ENCODE data around the gene KIAA1671. TPM values are rescaled to one million over a fixed set of nuclear protein-coding genes. Genes with fewer than 3 reads are reported as not detected.

Gene KIAA1671
- total and polyA plus RNA-seq, 4 experiments from 2014 or later, result 0.04 to 10.2 (median 5.2) TPM

DNA sequence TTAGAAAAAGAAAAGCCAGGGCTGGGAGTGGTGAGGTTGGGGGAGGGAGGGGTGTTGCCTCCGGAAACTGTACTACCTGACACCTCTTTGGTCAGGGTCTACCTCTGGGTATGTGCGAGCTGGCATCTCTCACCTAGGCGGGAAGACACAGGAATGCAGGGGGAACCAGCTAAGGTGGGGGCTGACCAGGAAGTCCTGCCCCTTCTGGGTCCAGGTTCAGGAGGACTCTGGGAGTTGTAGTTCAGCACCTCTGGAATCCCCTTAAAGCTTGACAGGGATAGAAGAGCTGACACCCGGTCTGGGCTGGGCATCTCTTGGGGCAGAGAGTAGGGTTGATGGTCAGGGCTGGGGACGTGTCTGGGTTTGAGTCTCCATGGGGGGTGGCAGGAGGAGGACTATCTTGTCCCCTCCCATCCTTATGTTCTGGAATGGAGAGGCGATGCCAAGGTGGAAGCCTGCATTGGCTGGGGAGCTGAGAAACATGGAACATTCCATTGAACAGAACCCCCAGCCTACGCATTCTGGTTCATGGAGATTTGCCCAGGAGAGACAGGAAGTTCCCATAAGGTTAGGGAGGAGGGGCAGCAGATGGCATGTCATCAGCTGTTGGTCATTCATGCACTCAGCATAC lies 2.1 kb upstream of the KIAA1671 start:
- Mint-ChIP-seq H3K4me3 (peak overlapping the region in 4 of 8 donors; percentile 42 to 61 (median 54)), H3K27me3 (peaks cover 39 to 53% of the 10 kb centered on the region in 2 donors), H3K9me3 (no peaks in the 10 kb centered on the region), H3K27ac (no peak overlapping the region), H3K36me3 (no peaks in the 10 kb centered on the region), H3K4me1 (peaks cover 6 to 34% (median 14%) of the 10 kb centered on the region in 4 donors)
- DNase-seq, result no peak
- no peak overlapping the region for H3K4me3 ChIP-seq (ENCODE audit: low read length in 2 of 2)
- H3K27ac ChIP-seq (ENCODE audit: low read depth, low read length), result no peak overlapping the region
- ChIA-PET POLR2A (ENCODE audit: partially characterized antibody) (no interaction called here), CTCF (ENCODE audit: partially characterized antibody) (interaction anchor here (0.9 to 4.5 kb wide), 3 partner anchors 80 to 127 kb away, joined by 3 to 46 read pairs (median 3); no protein-coding TSS in a partner anchor)
- H3K9me3 ChIP-seq (ENCODE audit: control insufficient read depth in 1 of 2, low read length in 2 of 2), result no peaks in the 10 kb centered on the region
- peaks cover 10% of the 10 kb centered on the region for H3K27me3 ChIP-seq (ENCODE audit: insufficient read depth, low read length)
- peaks cover 14% of the 10 kb centered on the region for H3K4me1 ChIP-seq (ENCODE audit: insufficient read depth, low read length)
- H3K36me3 ChIP-seq (ENCODE audit: insufficient read depth, low read length), result no peaks in the 10 kb centered on the region
- intact Hi-C loops (cut with micrococcal nuclease), result no loop called here

DNA sequence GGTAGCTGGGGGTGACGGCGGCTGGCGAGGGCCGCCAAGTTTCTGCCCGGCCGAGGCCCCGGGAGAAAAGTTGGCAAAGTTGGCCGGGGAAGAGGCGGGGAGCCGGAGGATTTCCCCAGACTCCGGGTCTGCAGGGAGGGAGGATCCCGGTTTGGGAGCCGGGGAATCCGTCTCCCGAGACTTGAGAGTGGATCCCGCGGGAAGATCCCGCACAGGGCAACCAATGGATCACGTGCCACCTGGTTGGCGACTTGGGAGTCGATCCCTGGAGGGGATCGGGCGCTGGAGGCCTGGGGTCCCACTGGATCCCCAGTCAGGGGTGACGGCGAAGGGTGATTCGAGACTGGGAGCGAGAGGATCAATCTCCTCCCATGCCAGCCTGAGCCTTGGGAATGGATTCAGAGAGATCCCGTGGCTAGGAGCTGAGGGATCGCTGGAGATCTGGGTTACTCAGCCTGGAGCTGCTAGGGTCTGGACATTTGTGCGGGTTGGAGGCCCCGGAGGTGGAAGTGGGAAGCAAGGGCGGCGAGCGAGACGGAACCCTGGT lies 394 bp downstream of the KIAA1671 start:
- Histone ChIP-seq H3K9me3 (ENCODE audit: control insufficient read depth in 1 of 2, low read length in 2 of 2) (no peaks in the 10 kb centered on the region), H3K4me1 (ENCODE audit: insufficient read depth, low read length) (peaks cover 14% of the 10 kb centered on the region), H3K27me3 (ENCODE audit: insufficient read depth, low read length) (peaks cover 10% of the 10 kb centered on the region), H3K36me3 (ENCODE audit: insufficient read depth, low read length) (no peaks in the 10 kb centered on the region), H3K4me3 (ENCODE audit: low read length in 2 of 2) (peak overlapping the region in 1 of 2 donors; percentile 63), H3K27ac (ENCODE audit: low read depth, low read length) (no peak overlapping the region)
- no peak for DNase-seq
- peaks cover 6 to 34% (median 14%) of the 10 kb centered on the region in 4 donors for H3K4me1 Mint-ChIP-seq
- H3K27ac Mint-ChIP-seq, result no peak overlapping the region
- CTCF ChIA-PET (ENCODE audit: partially characterized antibody), result interaction anchor here (1.0 kb wide), 1 partner anchor 97 kb away, joined by 7 read pairs; no protein-coding TSS in a partner anchor
- no peaks in the 10 kb centered on the region for H3K9me3 Mint-ChIP-seq
- peaks cover 29 to 43% of the 10 kb centered on the region in 2 donors for H3K27me3 Mint-ChIP-seq
- POLR2A ChIA-PET (ENCODE audit: partially characterized antibody), result no interaction called here
- H3K36me3 Mint-ChIP-seq, result no peaks in the 10 kb centered on the region
- intact Hi-C loops (cut with micrococcal nuclease), result loop anchor here (1.0 kb wide), 1 partner anchor 95 kb away; no protein-coding TSS in a partner anchor
- H3K4me3 Mint-ChIP-seq, result peak overlapping the region; percentile 60 to 82 (median 72)

DNA sequence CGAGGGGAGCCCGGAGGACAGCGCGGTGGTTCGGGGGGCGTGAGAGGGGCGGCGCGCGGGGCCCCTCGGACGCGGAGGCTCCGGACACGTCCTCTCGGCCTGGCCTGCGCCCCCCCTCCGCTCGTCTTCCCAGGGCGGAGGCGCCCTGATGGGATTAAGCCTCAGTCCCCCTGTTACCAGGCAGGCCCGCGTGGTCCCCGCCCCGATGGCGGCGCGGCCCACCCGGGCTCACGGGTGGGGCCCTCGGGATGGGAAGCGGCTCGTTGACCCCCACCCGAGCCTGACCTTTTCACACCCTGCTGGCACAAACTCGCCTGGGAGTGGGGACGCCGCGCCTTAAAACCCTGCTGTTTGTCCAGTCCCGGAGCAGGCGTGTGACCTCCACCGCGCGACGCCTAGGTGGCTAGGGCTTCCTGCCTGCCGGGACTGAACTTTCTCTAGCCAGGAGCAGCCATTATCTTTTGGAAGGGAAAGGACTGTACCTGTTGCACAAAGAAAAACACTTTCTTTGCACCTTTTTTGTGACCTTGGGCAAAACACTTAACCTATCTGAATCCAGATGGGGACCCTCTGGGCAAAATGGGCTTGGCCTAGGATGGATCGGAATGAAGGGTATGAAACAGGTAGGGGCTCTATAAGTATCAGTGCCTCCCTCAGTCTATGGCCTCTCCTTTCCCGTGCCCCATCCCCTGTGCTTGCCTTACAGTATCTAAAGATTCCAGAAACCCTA lies 1.0 kb downstream of the KIAA1671 start:
- H3K9me3 ChIP-seq (ENCODE audit: control insufficient read depth in 1 of 2, low read length in 2 of 2), result no peaks in the 10 kb centered on the region
- peaks cover 14% of the 10 kb centered on the region for H3K4me1 ChIP-seq (ENCODE audit: insufficient read depth, low read length)
- ChIA-PET CTCF (ENCODE audit: partially characterized antibody) (interaction anchor here (1.0 kb wide), 1 partner anchor 97 kb away, joined by 7 read pairs; no protein-coding TSS in a partner anchor), POLR2A (ENCODE audit: partially characterized antibody) (no interaction called here)
- no peaks in the 10 kb centered on the region for H3K36me3 ChIP-seq (ENCODE audit: insufficient read depth, low read length)
- Mint-ChIP-seq H3K4me1 (peaks cover 6 to 34% (median 14%) of the 10 kb centered on the region in 4 donors), H3K9me3 (no peaks in the 10 kb centered on the region), H3K27me3 (peaks cover 27 to 39% of the 10 kb centered on the region in 2 donors), H3K36me3 (no peaks in the 10 kb centered on the region), H3K4me3 (peak overlapping the region; percentile 48 to 82 (median 74)), H3K27ac (peak overlapping the region in 1 of 7 donors; percentile 66)
- DNase-seq, result no peak
- H3K27me3 ChIP-seq (ENCODE audit: insufficient read depth, low read length), result peaks cover 10% of the 10 kb centered on the region
- H3K4me3 ChIP-seq (ENCODE audit: low read length in 2 of 2), result no peak overlapping the region
- intact Hi-C loops (cut with micrococcal nuclease), result no loop called here
- no peak overlapping the region for H3K27ac ChIP-seq (ENCODE audit: low read depth, low read length)

DNA sequence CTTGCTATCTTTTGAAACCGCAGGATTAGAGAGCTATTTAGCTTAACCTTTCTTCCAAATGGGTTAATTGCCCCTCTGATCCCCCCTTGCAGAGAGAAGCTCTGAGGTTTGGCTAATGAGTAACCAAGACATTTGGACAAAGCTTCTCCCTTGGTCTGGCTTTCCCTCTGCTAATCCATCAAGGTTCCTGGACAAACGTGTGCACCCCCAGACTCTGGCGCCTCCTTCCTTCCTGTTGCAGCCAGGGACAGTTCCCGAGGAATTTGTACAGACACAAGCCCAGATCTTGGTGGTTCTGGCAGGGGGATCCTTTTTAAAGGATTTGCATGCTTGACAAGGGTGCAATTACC lies 1.6 kb downstream of the KIAA1671 start:
- Histone ChIP-seq H3K27ac (ENCODE audit: low read depth, low read length) (no peak overlapping the region), H3K27me3 (ENCODE audit: insufficient read depth, low read length) (peaks cover 10% of the 10 kb centered on the region), H3K4me1 (ENCODE audit: insufficient read depth, low read length) (peaks cover 14% of the 10 kb centered on the region), H3K36me3 (ENCODE audit: insufficient read depth, low read length) (no peaks in the 10 kb centered on the region), H3K9me3 (ENCODE audit: control insufficient read depth in 1 of 2, low read length in 2 of 2) (no peaks in the 10 kb centered on the region), H3K4me3 (ENCODE audit: low read length in 2 of 2) (no peak overlapping the region)
- DNase-seq, result no peak
- Mint-ChIP-seq H3K27ac (peak overlapping the region in 1 of 7 donors; percentile 66), H3K27me3 (peaks cover 24 to 36% of the 10 kb centered on the region in 2 donors), H3K4me1 (peaks cover 6 to 34% (median 14%) of the 10 kb centered on the region in 4 donors), H3K36me3 (no peaks in the 10 kb centered on the region), H3K4me3 (peak overlapping the region in 7 of 8 donors; percentile 57 to 77 (median 68)), H3K9me3 (no peaks in the 10 kb centered on the region)
- intact Hi-C loops (cut with micrococcal nuclease), result no loop called here
- CTCF ChIA-PET (ENCODE audit: partially characterized antibody), result no interaction called here
- POLR2A ChIA-PET (ENCODE audit: partially characterized antibody), result no interaction called here

DNA sequence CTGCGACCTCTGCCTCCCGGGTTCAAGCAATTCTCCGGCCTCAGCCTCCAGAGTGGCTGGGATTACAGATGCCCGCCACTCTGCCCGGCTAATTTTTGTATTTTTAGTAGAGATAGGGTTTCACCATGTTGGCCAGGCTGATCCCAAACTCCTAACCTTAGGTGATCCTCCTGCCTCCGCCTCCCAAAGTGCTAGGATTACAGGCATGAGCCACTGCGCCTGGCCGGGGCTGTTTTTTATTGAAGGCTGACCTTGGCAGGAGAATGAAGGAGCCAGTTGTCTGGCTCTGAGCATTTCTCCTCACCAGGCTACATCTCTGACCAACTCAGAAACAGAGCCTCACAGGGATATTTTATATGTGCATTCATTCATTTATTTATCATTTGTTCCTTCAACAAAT lies 2.3 kb downstream of the KIAA1671 start:
- no peak overlapping the region for H3K27ac ChIP-seq (ENCODE audit: low read depth, low read length)
- Mint-ChIP-seq H3K9me3 (no peaks in the 10 kb centered on the region), H3K27ac (no peak overlapping the region), H3K4me1 (peaks cover 6 to 29% (median 14%) of the 10 kb centered on the region in 4 donors), H3K27me3 (peaks cover 19 to 30% of the 10 kb centered on the region in 2 donors), H3K4me3 (no peak overlapping the region), H3K36me3 (no peaks in the 10 kb centered on the region)
- intact Hi-C loops (cut with micrococcal nuclease), result no loop called here
- POLR2A ChIA-PET (ENCODE audit: partially characterized antibody), result no interaction called here
- CTCF ChIA-PET (ENCODE audit: partially characterized antibody), result no interaction called here
- H3K4me3 ChIP-seq (ENCODE audit: low read length in 2 of 2), result no peak overlapping the region
- H3K9me3 ChIP-seq (ENCODE audit: control insufficient read depth in 1 of 2, low read length in 2 of 2), result no peaks in the 10 kb centered on the region
- peaks cover 14% of the 10 kb centered on the region for H3K4me1 ChIP-seq (ENCODE audit: insufficient read depth, low read length)
- no peaks in the 10 kb centered on the region for H3K36me3 ChIP-seq (ENCODE audit: insufficient read depth, low read length)
- H3K27me3 ChIP-seq (ENCODE audit: insufficient read depth, low read length), result peaks cover 10% of the 10 kb centered on the region
- DNase-seq, result no peak

DNA sequence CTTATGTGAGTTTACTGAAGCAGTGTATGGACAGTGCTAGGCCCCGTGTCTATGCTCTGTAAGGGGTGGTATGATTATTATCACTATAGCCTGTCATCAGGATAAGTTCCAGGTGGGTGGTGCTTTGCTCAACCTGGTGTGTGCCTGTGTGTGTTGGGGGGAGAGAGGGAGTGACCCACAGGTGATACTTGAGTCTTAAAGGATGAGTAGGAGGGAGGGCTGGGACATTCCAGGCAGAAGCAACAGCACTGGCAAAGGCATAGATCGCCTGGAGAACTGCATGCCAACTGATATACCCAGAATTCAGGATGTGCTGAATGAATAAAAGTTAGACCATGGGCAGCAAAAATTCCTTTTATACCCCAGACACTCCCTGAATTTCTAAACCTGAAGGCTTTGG lies 4.5 kb downstream of the KIAA1671 start:
- ChIA-PET CTCF (ENCODE audit: partially characterized antibody) (interaction anchor here (2.9 kb wide), 1 partner anchor 92 kb away, joined by 8 read pairs; no protein-coding TSS in a partner anchor), POLR2A (ENCODE audit: partially characterized antibody) (no interaction called here)
- no peaks in the 10 kb centered on the region for H3K9me3 ChIP-seq (ENCODE audit: control insufficient read depth in 1 of 2, low read length in 2 of 2)
- Mint-ChIP-seq H3K27me3 (peaks cover 7 to 17% of the 10 kb centered on the region in 2 donors), H3K9me3 (no peaks in the 10 kb centered on the region), H3K36me3 (no peaks in the 10 kb centered on the region), H3K4me3 (no peak overlapping the region), H3K27ac (no peak overlapping the region), H3K4me1 (peaks cover 2 to 16% (median 9%) of the 10 kb centered on the region in 4 donors)
- no peak for DNase-seq
- no peak overlapping the region for H3K4me3 ChIP-seq (ENCODE audit: low read length in 2 of 2)
- peaks cover 9% of the 10 kb centered on the region for H3K4me1 ChIP-seq (ENCODE audit: insufficient read depth, low read length)
- H3K36me3 ChIP-seq (ENCODE audit: insufficient read depth, low read length), result no peaks in the 10 kb centered on the region
- intact Hi-C loops (cut with micrococcal nuclease), result no loop called here
- no peak overlapping the region for H3K27ac ChIP-seq (ENCODE audit: low read depth, low read length)
- peaks cover 5% of the 10 kb centered on the region for H3K27me3 ChIP-seq (ENCODE audit: insufficient read depth, low read length)

DNA sequence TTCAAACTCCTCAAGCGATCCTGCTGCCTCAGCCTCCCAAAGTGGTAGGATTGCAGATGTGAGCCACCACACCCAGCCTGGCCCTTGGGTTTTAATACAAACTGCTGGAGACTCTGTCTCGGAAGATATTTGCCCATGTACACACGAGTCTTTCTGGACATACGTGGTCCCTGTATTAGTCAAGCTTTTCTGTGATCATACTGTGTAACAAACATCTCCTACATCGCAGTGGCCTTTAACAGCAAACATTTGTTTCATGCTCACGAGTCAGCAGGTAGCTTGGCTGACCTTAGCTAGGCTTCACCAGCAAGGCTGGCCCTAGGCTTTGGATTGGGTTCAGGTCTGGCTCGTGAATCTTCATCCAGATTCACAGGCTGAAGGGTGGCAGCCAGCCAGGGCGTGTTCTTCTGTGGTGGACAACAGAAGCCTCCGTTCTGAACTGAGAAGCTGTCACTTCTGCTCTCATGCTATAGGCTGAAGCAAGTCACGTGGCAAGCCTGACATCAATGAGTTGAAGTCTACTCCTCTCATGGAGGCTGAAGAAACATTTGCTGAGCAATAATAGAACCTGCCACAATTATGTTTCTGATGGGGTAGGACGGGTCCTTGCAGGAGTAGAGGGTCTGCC lies 8.8 kb downstream of the KIAA1671 start:
- Mint-ChIP-seq H3K27ac (no peak overlapping the region), H3K27me3 (peaks cover 0 to under 1% of the 10 kb centered on the region in 2 donors), H3K36me3 (no peaks in the 10 kb centered on the region), H3K4me1 (no peaks in the 10 kb centered on the region), H3K4me3 (no peak overlapping the region), H3K9me3 (no peaks in the 10 kb centered on the region)
- POLR2A ChIA-PET (ENCODE audit: partially characterized antibody), result no interaction called here
- Histone ChIP-seq H3K27me3 (ENCODE audit: insufficient read depth, low read length) (no peaks in the 10 kb centered on the region), H3K27ac (ENCODE audit: low read depth, low read length) (no peak overlapping the region), H3K9me3 (ENCODE audit: control insufficient read depth in 1 of 2, low read length in 2 of 2) (no peaks in the 10 kb centered on the region), H3K36me3 (ENCODE audit: insufficient read depth, low read length) (no peaks in the 10 kb centered on the region), H3K4me1 (ENCODE audit: insufficient read depth, low read length) (no peaks in the 10 kb centered on the region), H3K4me3 (ENCODE audit: low read length in 2 of 2) (no peak overlapping the region)
- CTCF ChIA-PET (ENCODE audit: partially characterized antibody), result interaction anchor here (1.7 kb wide), 1 partner anchor 86 kb away, joined by 3 read pairs; no protein-coding TSS in a partner anchor
- intact Hi-C loops (cut with micrococcal nuclease), result no loop called here
- no peak for DNase-seq

Measured in CD4-positive, alpha-beta memory T cell (primary cell).